ENCODE results near the gene ABCG5.

- TF ChIP-seq YY1 (IDR thresholded peaks at IDR 0.05; ENCODE audit: insufficient read depth, insufficient read length) (no peak), SUZ12 (IDR thresholded peaks at IDR 0.05; ENCODE audit: extremely low read depth, insufficient read depth, insufficient read length) (no peak)
These were observed 12.1 kb downstream of the ABCG5 start for GRCh38 chr2:43826305-43827250.

Data from NT2/D1 (cell line).